Neural progenitor cell (in vitro differentiated cells): ENCODE data around the gene EMP2.

Source experiments
- CTCF ChIP-seq: fragments of 200-600 bp; sonication (generic); IDR thresholded peaks from 2 replicates; pipeline ENCODE4 v1.5.1; 2017; ENCODE audit warnings: antibody characterized with exemption, mild to moderate bottlenecking
- EZH2 ChIP-seq: fragments of 200-600 bp; sonication (generic); IDR thresholded peaks from 2 replicates; pipeline ENCODE4 v1.6.1; 2017; ENCODE audit warnings: antibody characterized with exemption, mild to moderate bottlenecking, moderate library complexity
- EZH2phosphoT487 ChIP-seq: fragments of 200-600 bp; sonication (generic); IDR thresholded peaks from 2 replicates; pipeline ENCODE4 v1.6.1; 2017; ENCODE audit warnings: antibody characterized with exemption

GRCh38 chr16:10501016-10501607, 79.3 kb downstream of the EMP2 start:
- TF ChIP-seq CTCF (no peak), EZH2 (no peak), EZH2phosphoT487 (no peak)
